A673 (cell line): ENCODE data around the gene THADA.

Experiments used
- CTCF ChIP-seq: fragments of 300-800, 200-600 bp; sonication (generic); conservative IDR thresholded peaks from 2 replicates; pipeline ENCODE4 v1.5.1; 2017; ENCODE audit warnings: low read depth, mild to moderate bottlenecking, antibody characterized with exemption, low read length, moderate library complexity, mixed read lengths
- EZH2 ChIP-seq: fragments of 200-600 bp; sonication (generic); IDR thresholded peaks from 2 replicates; pipeline ENCODE4 v1.6.1; 2017; ENCODE audit warnings: borderline replicate concordance, low read depth, mild to moderate bottlenecking, mixed read lengths, antibody characterized with exemption, low read length; ENCODE audit not compliant: poor library complexity, severe bottlenecking

GRCh38 chr2:43475922-43476321 is 119.9 kb downstream of the THADA start:
- TF ChIP-seq CTCF, result no peak
- no peak for TF ChIP-seq EZH2
